ENCODE data around the gene APEX1.

The APEX1 gene

DNA sequence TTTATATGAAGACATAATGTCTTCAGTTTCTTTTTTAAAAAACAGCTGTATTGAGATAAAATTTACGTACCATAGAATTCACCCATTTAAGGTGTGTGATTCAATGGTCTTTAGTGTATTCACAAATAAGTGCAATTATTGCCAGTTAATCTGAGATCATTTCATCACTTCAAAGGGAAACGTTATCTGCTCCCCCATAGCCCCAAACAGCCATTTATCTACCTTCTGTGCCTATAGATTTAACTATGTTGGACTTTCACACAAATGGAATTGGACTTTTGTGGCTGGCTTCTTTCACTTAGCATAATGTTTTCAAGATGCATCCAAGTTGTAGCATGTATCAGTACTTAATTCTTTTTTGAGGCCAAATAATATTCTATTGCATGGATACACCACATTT, 23.9 kb downstream of the APEX1 start:
- DNase-seq (ENCODE audit: insufficient read length, low spot score) (no peak), FAIRE-seq (no peak)
- TF ChIP-seq, protein P1, sequence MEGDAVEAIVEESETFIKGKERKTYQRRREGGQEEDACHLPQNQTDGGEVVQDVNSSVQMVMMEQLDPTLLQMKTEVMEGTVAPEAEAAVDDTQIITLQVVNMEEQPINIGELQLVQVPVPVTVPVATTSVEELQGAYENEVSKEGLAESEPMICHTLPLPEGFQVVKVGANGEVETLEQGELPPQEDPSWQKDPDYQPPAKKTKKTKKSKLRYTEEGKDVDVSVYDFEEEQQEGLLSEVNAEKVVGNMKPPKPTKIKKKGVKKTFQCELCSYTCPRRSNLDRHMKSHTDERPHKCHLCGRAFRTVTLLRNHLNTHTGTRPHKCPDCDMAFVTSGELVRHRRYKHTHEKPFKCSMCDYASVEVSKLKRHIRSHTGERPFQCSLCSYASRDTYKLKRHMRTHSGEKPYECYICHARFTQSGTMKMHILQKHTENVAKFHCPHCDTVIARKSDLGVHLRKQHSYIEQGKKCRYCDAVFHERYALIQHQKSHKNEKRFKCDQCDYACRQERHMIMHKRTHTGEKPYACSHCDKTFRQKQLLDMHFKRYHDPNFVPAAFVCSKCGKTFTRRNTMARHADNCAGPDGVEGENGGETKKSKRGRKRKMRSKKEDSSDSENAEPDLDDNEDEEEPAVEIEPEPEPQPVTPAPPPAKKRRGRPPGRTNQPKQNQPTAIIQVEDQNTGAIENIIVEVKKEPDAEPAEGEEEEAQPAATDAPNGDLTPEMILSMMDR (IDR thresholded peaks at IDR 0.05; ENCODE audit: insufficient read depth, missing control alignments) = no peak

DNA sequence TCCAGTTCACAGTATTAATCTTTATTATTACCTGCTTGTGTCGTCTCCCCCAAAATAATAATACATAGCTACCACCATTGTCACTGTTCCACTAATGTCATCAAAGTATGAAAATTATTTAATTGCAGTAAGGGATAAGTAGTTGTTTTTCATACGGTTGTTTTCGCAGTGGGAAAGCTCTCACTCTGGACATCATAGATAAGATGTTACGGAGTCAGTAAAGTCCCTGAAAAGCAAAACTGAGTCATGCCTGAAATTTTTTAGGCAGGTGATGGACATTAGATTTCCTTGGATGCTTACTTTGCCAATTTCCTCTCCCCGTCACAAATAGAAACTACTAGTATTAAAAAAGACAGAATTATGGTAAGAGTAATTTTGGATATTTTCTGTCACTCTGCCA, 27.4 kb downstream of the APEX1 start:
- FAIRE-seq (no peak), DNase-seq (ENCODE audit: insufficient read length, low spot score) (no peak)
- TF ChIP-seq, protein P1 (IDR thresholded peaks at IDR 0.05; ENCODE audit: insufficient read depth, missing control alignments) = no peak

DNA sequence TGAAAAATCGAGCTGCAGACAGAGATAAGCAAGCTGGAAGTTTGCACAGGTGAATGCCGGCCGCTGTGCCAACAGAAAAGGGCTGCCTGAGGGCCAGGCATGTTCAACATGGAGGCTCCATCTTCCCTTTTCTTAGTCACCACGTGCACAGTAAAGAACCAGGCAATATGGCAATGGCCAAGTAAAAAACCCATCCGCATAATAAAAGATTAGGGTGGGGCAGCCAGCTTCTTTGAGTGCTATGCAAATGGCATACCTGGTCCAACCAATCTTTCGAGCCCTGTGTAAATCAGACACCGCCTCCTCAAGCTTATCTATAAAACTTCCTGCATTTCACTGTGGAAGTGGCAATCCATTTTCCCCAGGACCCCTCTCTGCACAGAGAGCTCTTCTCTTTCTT, 30.9 kb downstream of the APEX1 start:
- no peak for FAIRE-seq
- no peak for DNase-seq (ENCODE audit: insufficient read length, low spot score)
- TF ChIP-seq, protein P1 (IDR thresholded peaks at IDR 0.05; ENCODE audit: insufficient read depth, missing control alignments) = no peak

DNA sequence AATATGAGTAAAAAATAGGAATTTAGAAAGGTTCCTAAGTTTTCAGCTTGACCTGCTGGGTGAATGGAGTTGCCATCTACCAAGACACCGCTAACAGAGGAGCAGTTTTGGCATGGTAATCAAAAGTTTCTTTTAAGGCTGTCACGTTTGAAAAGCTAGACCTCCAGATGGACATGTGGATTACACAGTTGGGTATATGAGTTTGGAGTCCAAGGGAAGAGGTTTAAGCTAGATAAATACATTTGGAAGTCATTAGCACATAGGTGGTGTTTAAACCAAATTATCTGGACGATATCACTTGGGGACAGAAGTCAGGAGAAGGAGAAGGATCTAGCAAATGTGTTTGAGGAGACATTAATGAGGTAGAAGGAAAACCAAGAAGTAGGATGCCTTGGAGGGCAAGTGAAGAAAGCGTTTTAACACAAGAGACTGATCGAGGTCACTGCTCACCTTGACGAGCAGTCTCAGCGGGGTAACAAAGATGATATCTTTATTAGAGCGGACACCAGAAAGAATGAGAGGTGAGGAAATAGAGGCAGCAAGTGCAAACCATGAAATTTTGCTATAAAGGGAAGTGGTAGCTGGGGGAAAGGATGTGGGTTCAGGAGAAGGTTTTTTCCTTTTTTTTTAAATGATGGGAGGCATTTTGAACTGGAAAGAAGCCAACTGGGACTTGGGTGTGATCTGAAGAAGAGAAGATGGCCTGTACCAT, 31.8 kb downstream of the APEX1 start:
- no peak for DNase-seq (ENCODE audit: insufficient read length, low spot score)
- FAIRE-seq = no peak
- TF ChIP-seq, protein P1 (IDR thresholded peaks at IDR 0.05; ENCODE audit: insufficient read depth, missing control alignments) = no peak

DNA sequence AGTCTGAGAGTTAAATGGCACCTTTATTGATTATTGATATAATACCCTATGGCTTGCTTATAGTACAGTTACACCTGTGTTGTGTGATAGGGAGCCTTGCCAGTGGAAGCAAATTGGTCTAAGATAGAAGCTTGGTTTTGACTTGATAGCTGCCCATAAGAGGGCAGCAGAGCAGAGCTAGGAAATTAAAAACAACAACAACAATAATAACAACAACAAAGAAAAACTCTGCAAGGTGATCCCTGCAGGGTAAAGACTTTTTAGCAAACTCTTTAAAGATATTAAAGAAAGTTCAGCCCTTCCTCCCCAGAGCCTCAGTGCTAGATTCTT, 32.3 kb downstream of the APEX1 start:
- no peak for FAIRE-seq
- TF ChIP-seq, protein P1 (IDR thresholded peaks at IDR 0.05; ENCODE audit: insufficient read depth, missing control alignments) = no peak
- DNase-seq (ENCODE audit: insufficient read length, low spot score) = no peak

DNA sequence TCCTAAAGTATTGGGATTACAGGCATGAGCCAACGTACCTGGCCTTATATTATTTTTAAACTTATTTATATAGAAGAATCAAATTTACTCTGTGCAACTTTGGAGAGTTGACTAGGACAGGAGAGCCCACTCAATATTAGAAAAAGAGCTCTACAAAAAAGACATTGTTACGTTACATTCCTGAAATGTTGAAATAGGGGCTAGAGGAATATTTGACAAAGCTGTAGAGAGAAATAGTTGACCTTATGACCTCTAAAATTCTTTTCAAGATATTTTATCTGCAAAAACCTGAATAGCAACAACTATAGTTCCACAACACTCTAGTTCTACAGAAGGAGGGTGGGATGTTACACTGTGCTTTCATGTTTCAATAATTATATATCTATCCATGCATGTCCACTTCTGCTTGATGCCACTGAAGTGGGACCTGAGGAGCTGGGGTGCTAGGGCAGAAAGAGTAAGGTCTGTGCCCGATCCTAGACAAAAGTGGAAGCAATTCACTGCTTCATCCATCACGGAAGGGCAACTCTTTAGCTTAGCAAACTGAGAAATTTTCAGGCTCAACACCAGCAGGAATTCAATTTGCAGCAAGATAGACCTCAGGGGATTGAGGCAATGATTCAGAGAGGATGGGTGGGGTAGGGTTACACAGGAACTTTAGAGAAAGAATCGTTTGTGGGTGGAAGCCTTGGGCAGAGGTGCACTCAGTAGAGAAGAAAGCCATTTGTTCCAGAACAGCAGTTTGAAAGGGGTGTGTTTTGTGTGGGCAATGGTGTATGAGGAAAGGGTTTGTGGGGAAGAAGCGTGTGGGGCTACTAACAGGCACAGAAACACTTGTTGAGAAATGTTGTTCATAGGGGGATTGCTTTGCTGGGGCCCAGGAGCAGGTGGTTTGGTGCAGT, 34.3 kb downstream of the APEX1 start:
- TF ChIP-seq, protein P1 (IDR thresholded peaks at IDR 0.05; ENCODE audit: insufficient read depth, missing control alignments) = no peak
- DNase-seq (ENCODE audit: insufficient read length, low spot score) = no peak
- FAIRE-seq = no peak

DNA sequence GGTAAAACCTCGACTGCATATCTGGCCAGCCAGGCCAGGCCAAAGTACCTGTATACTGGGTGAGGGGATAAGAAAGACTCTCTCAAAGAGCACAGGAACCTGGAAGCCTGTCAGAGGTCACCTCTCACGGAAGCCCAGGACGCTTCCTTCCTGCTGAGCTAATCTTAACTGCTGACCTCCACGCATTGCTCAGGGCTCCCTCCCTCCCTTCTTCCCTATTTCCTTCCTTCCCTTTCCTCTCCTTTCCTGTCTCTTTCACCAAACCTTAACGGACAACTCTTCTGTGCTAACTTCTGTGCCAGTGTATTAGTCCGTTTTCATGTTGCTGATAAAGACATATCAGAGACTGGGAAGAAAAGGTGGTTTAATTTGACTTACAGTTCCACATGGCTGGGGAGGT, 35.5 kb downstream of the APEX1 start:
- DNase-seq (ENCODE audit: insufficient read length, low spot score) (no peak), FAIRE-seq (no peak)
- TF ChIP-seq, protein P1 (IDR thresholded peaks at IDR 0.05; ENCODE audit: insufficient read depth, missing control alignments) = no peak
